ENCODE data around the gene SLC7A10. TPM values are rescaled to one million over a fixed set of nuclear protein-coding genes. Genes with fewer than 3 reads are reported as not detected.

SLC7A10 gene
- total RNA-seq, 1 experiment from 2014 or later, result not detected

GRCh38 chr19:33267706-33268105, 42.1 kb upstream of the SLC7A10 start:
- TF ChIP-seq CTCF (IDR thresholded peaks at IDR 0.05; ENCODE audit: insufficient read depth in 1 of 2, low read depth in 1 of 2, low read length in 1 of 2, severe bottlenecking in 1 of 2, unreplicated experiment in 1 of 2), result no peak
- H3K4me1 Mint-ChIP-seq (ENCODE audit: low read depth, unreplicated experiment), result no peaks in the 10 kb centered on the region
- H3K36me3 ChIP-seq (ENCODE audit: control insufficient read depth, insufficient read depth, low read length), result no peaks in the 10 kb centered on the region
- H3K4me1 ChIP-seq, result no peaks in the 10 kb centered on the region; the same call in 1 of the 2 replicates
- BruUV-seq (replicated peaks), result no TSS peak
- H3K27me3 ChIP-seq (replicated peaks; ENCODE audit: control insufficient read depth, insufficient read depth, low read length), result no peaks in the 10 kb centered on the region
- H3K27ac Mint-ChIP-seq (ENCODE audit: unreplicated experiment), result no peak overlapping the region
- H3K9me3 ChIP-seq, result no peaks in the 10 kb centered on the region
- intact Hi-C loops (cut with micrococcal nuclease; ENCODE audit: unreplicated experiment), result no loop called here
- ChIA-PET POLR2A (interaction anchor here (1.0 kb wide), 1 partner anchor 35 kb away, joined by 3 read pairs; the partner anchor contains the start of gene CEBPA), CTCF (no interaction called here)
- no peaks in the 10 kb centered on the region for H3K36me3 Mint-ChIP-seq (ENCODE audit: insufficient read depth, unreplicated experiment)
- H3K9me3 Mint-ChIP-seq (ENCODE audit: unreplicated experiment), result no peaks in the 10 kb centered on the region
- DNase-seq, result no peak
- H3K4me3 Mint-ChIP-seq (ENCODE audit: unreplicated experiment), result no peak overlapping the region
- H3K27me3 Mint-ChIP-seq (ENCODE audit: insufficient read depth, unreplicated experiment), result no peaks in the 10 kb centered on the region
- H3K4me3 ChIP-seq (ENCODE audit: low read depth, low read length), result no peak overlapping the region

GRCh38 chr19:33266974-33267484, 41.4 kb upstream of the SLC7A10 start:
- intact Hi-C loops (cut with micrococcal nuclease; ENCODE audit: unreplicated experiment), result no loop called here
- H3K4me3 ChIP-seq (ENCODE audit: low read depth, low read length), result no peak overlapping the region
- Mint-ChIP-seq H3K9me3 (ENCODE audit: unreplicated experiment) (no peaks in the 10 kb centered on the region), H3K36me3 (ENCODE audit: insufficient read depth, unreplicated experiment) (no peaks in the 10 kb centered on the region), H3K4me1 (ENCODE audit: low read depth, unreplicated experiment) (no peaks in the 10 kb centered on the region), H3K27me3 (ENCODE audit: insufficient read depth, unreplicated experiment) (no peaks in the 10 kb centered on the region), H3K27ac (ENCODE audit: unreplicated experiment) (no peak overlapping the region), H3K4me3 (ENCODE audit: unreplicated experiment) (no peak overlapping the region)
- no peaks in the 10 kb centered on the region for H3K36me3 ChIP-seq (ENCODE audit: control insufficient read depth, insufficient read depth, low read length)
- BruUV-seq (replicated peaks), result no TSS peak
- H3K4me1 ChIP-seq, result no peaks in the 10 kb centered on the region; the same call in 1 of the 2 replicates
- no peaks in the 10 kb centered on the region for H3K9me3 ChIP-seq
- no peak for DNase-seq
- no peaks in the 10 kb centered on the region for H3K27me3 ChIP-seq (replicated peaks; ENCODE audit: control insufficient read depth, insufficient read depth, low read length)
- ChIA-PET CTCF (no interaction called here), POLR2A (interaction anchor here (1.0 kb wide), 1 partner anchor 35 kb away, joined by 3 read pairs; the partner anchor contains the start of gene CEBPA)
- TF ChIP-seq CTCF (IDR thresholded peaks at IDR 0.05; ENCODE audit: insufficient read depth in 1 of 2, low read depth in 1 of 2, low read length in 1 of 2, severe bottlenecking in 1 of 2, unreplicated experiment in 1 of 2), result no peak

- H3K27me3 Mint-ChIP-seq (ENCODE audit: insufficient read depth, unreplicated experiment), result no peaks in the 10 kb centered on the region
- ChIA-PET CTCF (interaction anchor here (0.7 kb wide), 1 partner anchor 144 kb away, joined by 4 read pairs; no protein-coding TSS in a partner anchor), POLR2A (interaction anchor here (0.5 kb wide), 1 partner anchor 42 kb away, joined by 3 read pairs; no protein-coding TSS in a partner anchor)
These were observed 39.3 kb upstream of the SLC7A10 start for GRCh38 chr19:33264881-33265445.

More at GRCh38 chr19:33264881-33265445, 39.3 kb upstream of the SLC7A10 start:
- Mint-ChIP-seq H3K4me3 (ENCODE audit: unreplicated experiment) (no peak overlapping the region), H3K27ac (ENCODE audit: unreplicated experiment) (no peak overlapping the region), H3K9me3 (ENCODE audit: unreplicated experiment) (no peaks in the 10 kb centered on the region), H3K4me1 (ENCODE audit: low read depth, unreplicated experiment) (no peaks in the 10 kb centered on the region), H3K36me3 (ENCODE audit: insufficient read depth, unreplicated experiment) (no peaks in the 10 kb centered on the region)
- BruUV-seq (replicated peaks), result no TSS peak
- DNase-seq, result no peak
- no peaks in the 10 kb centered on the region; the same call in 1 of the 2 replicates for H3K4me1 ChIP-seq
- no peaks in the 10 kb centered on the region for H3K9me3 ChIP-seq
- no peaks in the 10 kb centered on the region for H3K36me3 ChIP-seq (ENCODE audit: control insufficient read depth, insufficient read depth, low read length)
- TF ChIP-seq CTCF (IDR thresholded peaks at IDR 0.05; ENCODE audit: insufficient read depth in 1 of 2, low read depth in 1 of 2, low read length in 1 of 2, severe bottlenecking in 1 of 2, unreplicated experiment in 1 of 2), result no peak
- intact Hi-C loops (cut with micrococcal nuclease; ENCODE audit: unreplicated experiment), result no loop called here
- H3K4me3 ChIP-seq (ENCODE audit: low read depth, low read length), result no peak overlapping the region
- H3K27me3 ChIP-seq (replicated peaks; ENCODE audit: control insufficient read depth, insufficient read depth, low read length), result no peaks in the 10 kb centered on the region

All from Caco-2 (cell line).